Spleen (tissue), 3 donors: Measurements from ENCODE around the gene BAK1.

Experiments used
- POLR2A ChIP-seq, 3 donors: fragments of 450-650 bp; IDR thresholded peaks; one replicate each; pipeline ENCODE4 v1.5.1; 2017; ENCODE audit warnings: antibody characterized with exemption in 3 of 3, mild to moderate bottlenecking in 1 of 3
- POLR2AphosphoS5 ChIP-seq, 3 donors: sonication (generic); formaldehyde crosslinking; IDR thresholded peaks; one replicate each; pipeline ENCODE4 v1.5.1; 2017; ENCODE audit warnings: antibody characterized with exemption in 3 of 3

- TF ChIP-seq POLR2AphosphoS5 (IDR thresholded peaks at IDR 0.05) (no peak), POLR2A (IDR thresholded peaks at IDR 0.05) (no peak)
Observed at GRCh38 chr6:33568826-33569570, 11.1 kb downstream of the BAK1 start.
